ENCODE results near the gene NCAPH2. TPM values are rescaled to one million over a fixed set of nuclear protein-coding genes. Genes with fewer than 3 reads are reported as not detected.

Gene NCAPH2
- total RNA-seq, 2 donors from 2014 or later, result 32.1 to 32.7 TPM

Other genes starting within 250 kb of the NCAPH2 start
- 10 to 100 TPM; 10.4 to 13.2 TPM for gene MAPK12, start 246.5 kb upstream of the NCAPH2 start, total RNA-seq
- 10 to 100 TPM; 11.5 to 11.6 TPM for gene MAPK11, start 237.8 kb upstream of the NCAPH2 start, total RNA-seq
- gene PLXNB2, start 200.6 kb upstream of the NCAPH2 start, total RNA-seq, result 100 to 1,000 TPM; 108 to 125 TPM
- 1 to 10 TPM; 2.1 to 2.5 TPM for gene DENND6B, start 181.2 kb upstream of the NCAPH2 start, total RNA-seq
- gene PPP6R2, start 164.9 kb upstream of the NCAPH2 start, total RNA-seq, result 10 to 100 TPM; 35.3 to 36.0 TPM
- gene SBF1, start 33.2 kb upstream of the NCAPH2 start, total RNA-seq, result 10 to 100 TPM; 58.5 to 83.8 TPM
- under 1 TPM; 0.14 to 0.56 TPM for gene ADM2, start 26.7 kb upstream of the NCAPH2 start, total RNA-seq
- not detected for gene MIOX, start 21.4 kb upstream of the NCAPH2 start, total RNA-seq
- gene LMF2, start 522 bp upstream of the NCAPH2 start, total RNA-seq, result 10 to 100 TPM; 39.0 to 53.3 TPM
- gene SCO2, start 17.4 kb downstream of the NCAPH2 start, total RNA-seq, result 1 to 10 TPM in 1 of 2 donors, not detected in 1; 2.6 TPM
- gene TYMP, start 21.8 kb downstream of the NCAPH2 start, total RNA-seq, result 10 to 100 TPM; 52.8 to 63.8 TPM
- under 1 TPM; 0.14 to 0.28 TPM for gene KLHDC7B, start 37.7 kb downstream of the NCAPH2 start, total RNA-seq
- not detected for gene SYCE3, start 54.7 kb downstream of the NCAPH2 start, total RNA-seq
- 1 to 10 TPM; 6.0 to 8.1 TPM for gene CPT1B, start 70.2 kb downstream of the NCAPH2 start, total RNA-seq
- gene CHKB, start 74.6 kb downstream of the NCAPH2 start, total RNA-seq, result 10 to 100 TPM; 30.1 to 31.6 TPM
- gene MAPK8IP2, start 92.6 kb downstream of the NCAPH2 start, total RNA-seq, result under 1 TPM; 0.24 to 0.56 TPM
- gene ARSA, start 119.9 kb downstream of the NCAPH2 start, total RNA-seq, result 10 to 100 TPM; 21.8 to 29.4 TPM
- gene SHANK3, start 164.6 kb downstream of the NCAPH2 start, total RNA-seq, result 10 to 100 TPM; 24.2 to 34.4 TPM
- gene ACR, start 230.0 kb downstream of the NCAPH2 start, total RNA-seq, result 1 to 10 TPM in 1 of 2 donors, under 1 TPM in 1; 0.65 to 2.6 TPM